Bladder microvascular endothelial cell (primary cell): ENCODE measurements around the gene RBP7. TPM values are rescaled to one million over a fixed set of nuclear protein-coding genes. Genes with fewer than 3 reads are reported as not detected.

Experiments used
- total RNA-seq: library from RNA; depleted of rRNA; stranded (reverse); fragments of >200 nt; gene quantifications from 2 replicates; pipeline ENCODE4 v1.2.3, GENCODE V29; 2014

The RBP7 gene
- total RNA-seq: 0.31 and 0.81 TPM in 2 replicates

GRCh38 chr1:9996624-9997582 is at the start of gene RBP7:
Gene RBP7, plus strand, starts transcription at chr1:9997228. Its CDS starts 31 bp downstream, at chr1:9997259.

DNA sequence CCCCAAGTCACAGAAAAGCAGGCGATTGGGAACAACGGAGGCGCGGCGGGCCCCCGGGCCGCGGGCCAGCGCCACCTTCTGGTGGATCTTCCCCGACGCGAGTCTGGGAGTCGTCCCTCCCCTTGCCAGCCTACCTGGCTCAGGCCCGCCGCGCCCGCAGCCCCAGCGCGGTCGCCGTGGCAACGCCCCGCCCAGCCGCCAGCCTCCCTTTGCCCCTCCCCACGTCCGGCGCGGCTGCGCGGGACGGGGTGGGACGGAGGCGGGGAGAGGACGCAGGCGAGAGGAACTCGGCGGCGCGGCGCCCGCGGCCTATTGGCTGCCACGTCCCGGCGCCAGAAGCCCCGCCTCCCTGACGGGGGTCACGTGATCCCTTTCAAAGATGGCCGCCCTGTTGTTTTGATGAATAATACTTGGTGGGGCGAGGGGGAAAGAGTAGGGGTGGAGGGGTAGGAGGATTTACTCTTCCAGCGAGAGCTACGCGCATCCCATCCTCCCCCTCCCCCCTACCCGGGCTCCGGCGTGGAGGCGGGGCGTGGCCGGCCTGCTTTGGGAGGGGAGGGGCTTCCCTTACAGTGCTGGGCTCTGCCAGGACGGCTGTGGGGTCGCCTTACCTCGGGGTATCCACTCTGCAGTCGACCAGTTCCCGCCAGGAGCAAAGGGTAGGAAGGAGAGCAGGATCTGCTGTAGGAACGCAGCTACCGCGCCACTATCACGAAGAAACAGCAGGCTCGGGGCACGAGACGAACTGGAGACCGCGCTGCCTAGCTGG is 35.7 kb downstream of the RBP7 start, which contains the start of gene UBE4B:
Gene UBE4B, plus strand, starts transcription at position 369 of the 769 bp plus-strand sequence. CDS start 713 bp downstream, outside the sequence.

Other genes with a start within 250 kb of the RBP7 start
- gene CLSTN1, start 173.3 kb upstream of the RBP7 start, total RNA-seq: 62.3 and 132 TPM in 2 replicates
- gene CTNNBIP1, start 87.0 kb upstream of the RBP7 start, total RNA-seq: 68.0 and 89.2 TPM in 2 replicates
- gene LZIC, start 53.8 kb upstream of the RBP7 start, total RNA-seq: 13.8 and 22.6 TPM in 2 replicates
- 9.1 and 15.9 TPM in 2 replicates for gene NMNAT1, start 53.8 kb upstream of the RBP7 start, total RNA-seq
- gene UBE4B, start 35.7 kb downstream of the RBP7 start, total RNA-seq: 18.9 and 28.3 TPM in 2 replicates
- gene KIF1B, start 213.3 kb downstream of the RBP7 start, total RNA-seq: 19.8 and 69.6 TPM in 2 replicates